Smooth muscle cell (in vitro differentiated cells): Measurements from ENCODE around the gene FASN. TPM values are rescaled to one million over a fixed set of nuclear protein-coding genes. Genes with fewer than 3 reads are reported as not detected.

Experiments used
- DNase-seq: peaks from one replicate; lab custom pipeline; 2025; ENCODE audit not compliant: unreplicated experiment; lab: John Stamatoyannopoulos, UW
- H2AFZ ChIP-seq: fragments of 200-600 bp; sonication (generic); 2 replicates; pipeline ENCODE4 v1.6.0; 2016; ENCODE audit warnings: antibody characterized with exemption, low read depth, mild to moderate bottlenecking
- H3F3A ChIP-seq: fragments of 200-600 bp; sonication (generic); 2 replicates; pipeline ENCODE4 v1.6.0; 2017; ENCODE audit warnings: antibody characterized with exemption, low read depth
- H3K27ac ChIP-seq: fragments of 200-600 bp; sonication (generic); 2 replicates; pipeline ENCODE4 v1.5.1; 2016; ENCODE audit warnings: low read depth, mild to moderate bottlenecking
- H3K27me3 ChIP-seq: fragments of 200-600 bp; sonication (generic); 2 replicates; pipeline ENCODE4 v1.6.1; 2016; ENCODE audit warnings: low read depth, mild to moderate bottlenecking
- H3K36me3 ChIP-seq: fragments of 200-600 bp; sonication (generic); 2 replicates; pipeline ENCODE4 v1.5.1; 2016; ENCODE audit warnings: low read depth
- H3K4me1 ChIP-seq: fragments of 200-600 bp; sonication (generic); 2 replicates; pipeline ENCODE4 v1.5.1; 2016; ENCODE audit warnings: low read depth
- H3K4me2 ChIP-seq: fragments of 200-600 bp; sonication (generic); 2 replicates; pipeline ENCODE4 v1.6.0; 2016; ENCODE audit warnings: mild to moderate bottlenecking
- H3K4me3 ChIP-seq: fragments of 200-600 bp; sonication (generic); 2 replicates; pipeline ENCODE4 v1.5.1; 2016; ENCODE audit warnings: mild to moderate bottlenecking
- H3K79me2 ChIP-seq: fragments of 200-600 bp; sonication (generic); 2 replicates; pipeline ENCODE4 v1.6.0; 2016; ENCODE audit warnings: low read depth, mild to moderate bottlenecking
- H3K9ac ChIP-seq: fragments of 200-600 bp; sonication (generic); 2 replicates; pipeline ENCODE4 v1.6.0; 2016; ENCODE audit warnings: low read depth
- H3K9me3 ChIP-seq: fragments of 200-600 bp; sonication (generic); replicated peaks from 2 replicates; pipeline ENCODE4 v1.5.1; 2016; ENCODE audit warnings: low read depth
- H4K20me1 ChIP-seq: fragments of 200-600 bp; sonication (generic); 2 replicates; pipeline ENCODE4 v1.6.0; 2016; ENCODE audit warnings: low read depth
- WGBS: methylation state at CpG from one replicate; pipeline ENCODE4 v1.1.7; 2016; ENCODE audit warnings: low lambda C conversion rate; 5-methylcytosine and 5-hydroxymethylcytosine counted together
- polyA plus RNA-seq: library from polyadenylated mRNA; unstranded; fragments of >200 nt; fragmentation: Nextera tagmentation; extraction: Ambion mirVana; gene quantifications from 2 replicates; pipeline ENCODE4 v1.2.1, GENCODE V29; 2016
- total RNA-seq: library from RNA; depleted of rRNA; stranded (reverse); fragments of >200 nt; gene quantifications from 2 replicates; pipeline ENCODE4 v1.2.3, GENCODE V29; 2014
- TF ChIP-seq, protein P1 (sequence below): fragments of 200-600 bp; sonication (generic); IDR thresholded peaks from 2 replicates; pipeline ENCODE4 v1.5.1; 2017; ENCODE audit warnings: borderline replicate concordance, mild to moderate bottlenecking, antibody characterized with exemption; ENCODE audit not compliant: insufficient read depth, poor library complexity, severe bottlenecking

The FASN gene
- total and polyA plus RNA-seq, 2 experiments from 2014 or later = 46.6 to 49.3 TPM

DNA sequence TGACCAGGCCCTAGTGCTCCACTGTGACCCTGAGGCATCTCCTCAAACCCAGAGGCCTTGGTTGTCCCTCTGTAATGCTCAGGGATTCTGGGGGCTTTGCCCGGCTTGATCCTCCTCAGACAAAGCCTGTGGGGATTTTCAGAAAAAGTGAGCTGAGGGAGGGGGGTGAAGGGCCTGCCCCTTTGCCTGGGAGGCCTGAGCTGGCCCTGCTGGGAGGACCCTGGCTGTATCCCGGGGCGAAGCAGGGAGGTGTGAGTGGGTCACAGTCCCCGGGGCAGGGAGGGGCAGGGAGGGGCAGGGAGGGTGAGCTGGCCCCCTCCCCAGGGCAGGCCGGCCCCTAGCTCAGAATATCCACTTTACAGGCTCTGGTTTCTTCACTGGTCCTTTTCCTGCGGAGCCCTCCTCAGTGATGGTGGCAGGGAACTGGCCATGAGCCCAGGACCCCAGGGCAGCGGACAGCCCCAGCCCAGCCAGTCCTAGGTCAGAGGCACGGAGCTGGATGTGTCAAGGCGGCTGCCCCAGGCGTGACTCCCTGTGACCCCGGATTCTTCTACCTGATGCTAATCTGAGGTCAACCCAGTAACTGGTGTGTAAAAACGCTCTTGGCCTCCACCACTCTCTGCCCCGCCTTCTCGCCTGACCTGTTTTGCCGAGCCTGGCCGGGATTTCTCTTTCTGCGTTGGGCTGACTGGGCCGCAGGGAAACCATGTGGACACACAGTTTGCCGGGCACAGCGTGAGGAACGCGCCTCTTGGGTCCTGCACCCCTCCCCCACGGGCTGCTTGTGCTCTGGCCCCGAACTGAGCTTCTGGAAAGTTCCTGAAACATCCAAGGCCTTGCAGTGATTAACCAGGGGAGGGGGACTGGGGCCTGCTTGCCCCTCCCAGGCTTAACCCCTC is 5.8 kb upstream of the FASN start:
- Histone ChIP-seq H3K4me2 (peak overlapping the region; percentile 68), H3K4me1 (peaks cover 48% of the 10 kb centered on the region), H3K27ac (no peak overlapping the region), H2AFZ (no peak overlapping the region), H3K4me3 (no peak overlapping the region), H3K27me3 (no peaks in the 10 kb centered on the region), H3F3A (peaks cover 13% of the 10 kb centered on the region), H3K9ac (no peak overlapping the region), H3K36me3 (no peaks in the 10 kb centered on the region), H3K79me2 (no peaks in the 10 kb centered on the region), H4K20me1 (no peaks in the 10 kb centered on the region), H3K9me3 (no peaks in the 10 kb centered on the region)
- 22% methylated on average over 24 of the region's 24 CpGs for WGBS
- DNase-seq = peak; percentile 22
- TF ChIP-seq, protein P1, sequence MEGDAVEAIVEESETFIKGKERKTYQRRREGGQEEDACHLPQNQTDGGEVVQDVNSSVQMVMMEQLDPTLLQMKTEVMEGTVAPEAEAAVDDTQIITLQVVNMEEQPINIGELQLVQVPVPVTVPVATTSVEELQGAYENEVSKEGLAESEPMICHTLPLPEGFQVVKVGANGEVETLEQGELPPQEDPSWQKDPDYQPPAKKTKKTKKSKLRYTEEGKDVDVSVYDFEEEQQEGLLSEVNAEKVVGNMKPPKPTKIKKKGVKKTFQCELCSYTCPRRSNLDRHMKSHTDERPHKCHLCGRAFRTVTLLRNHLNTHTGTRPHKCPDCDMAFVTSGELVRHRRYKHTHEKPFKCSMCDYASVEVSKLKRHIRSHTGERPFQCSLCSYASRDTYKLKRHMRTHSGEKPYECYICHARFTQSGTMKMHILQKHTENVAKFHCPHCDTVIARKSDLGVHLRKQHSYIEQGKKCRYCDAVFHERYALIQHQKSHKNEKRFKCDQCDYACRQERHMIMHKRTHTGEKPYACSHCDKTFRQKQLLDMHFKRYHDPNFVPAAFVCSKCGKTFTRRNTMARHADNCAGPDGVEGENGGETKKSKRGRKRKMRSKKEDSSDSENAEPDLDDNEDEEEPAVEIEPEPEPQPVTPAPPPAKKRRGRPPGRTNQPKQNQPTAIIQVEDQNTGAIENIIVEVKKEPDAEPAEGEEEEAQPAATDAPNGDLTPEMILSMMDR = no peak

DNA sequence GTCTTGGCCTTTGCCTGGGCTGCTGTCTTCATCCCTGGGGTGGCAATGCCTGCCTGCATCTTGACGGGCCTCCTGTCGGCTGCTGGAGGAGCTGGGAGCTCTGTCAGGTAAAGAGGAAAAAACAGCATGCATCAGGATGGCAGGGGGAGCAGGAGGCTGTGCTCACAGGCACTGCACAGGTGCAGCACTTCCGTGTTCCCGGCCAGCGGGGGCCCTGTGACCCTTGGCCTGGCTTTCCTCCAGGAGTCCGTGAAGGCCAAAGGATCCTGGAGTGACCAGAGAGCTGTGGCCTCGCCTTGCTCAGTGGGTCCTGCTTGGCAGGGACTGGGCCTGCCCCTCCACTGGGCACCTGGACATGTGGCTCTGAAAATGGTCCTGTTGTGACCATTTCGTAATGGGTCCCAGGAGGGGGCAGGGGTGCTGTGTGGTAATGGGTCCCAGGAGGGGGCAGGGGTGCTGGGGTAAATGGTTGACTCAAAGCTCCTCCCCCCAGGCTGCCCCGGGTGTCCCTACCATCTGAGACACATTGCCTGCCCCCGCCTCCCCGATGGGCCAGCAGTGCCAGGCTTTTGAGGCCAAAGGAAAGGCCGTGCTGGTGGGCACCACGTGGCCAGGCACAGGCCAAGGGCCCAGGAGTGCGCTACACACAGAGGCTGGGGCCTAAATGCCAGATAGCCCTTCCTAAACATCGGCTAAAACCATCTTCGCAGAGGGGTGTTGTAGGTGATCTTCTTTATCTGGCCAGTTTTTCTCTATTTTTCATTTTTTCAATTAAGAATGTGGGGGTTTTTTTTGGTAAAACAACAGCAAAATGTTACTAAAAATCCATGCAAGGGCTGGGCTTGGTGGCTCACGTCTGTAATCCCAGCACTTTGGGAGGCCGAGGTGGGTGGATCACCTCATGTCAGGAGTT is 4.0 kb upstream of the FASN start:
- H3K4me3 ChIP-seq = no peak overlapping the region
- no peaks in the 10 kb centered on the region for H3K36me3 ChIP-seq
- peaks cover 13% of the 10 kb centered on the region for H3F3A ChIP-seq
- no peaks in the 10 kb centered on the region for H3K9me3 ChIP-seq
- H3K4me2 ChIP-seq = no peak overlapping the region
- H3K27ac ChIP-seq = no peak overlapping the region
- H3K79me2 ChIP-seq = peaks cover 9% of the 10 kb centered on the region
- H3K4me1 ChIP-seq = peaks cover 49% of the 10 kb centered on the region
- no peak overlapping the region for H2AFZ ChIP-seq
- WGBS = 85% methylated on average over 18 of the region's 18 CpGs
- peaks cover 8% of the 10 kb centered on the region for H4K20me1 ChIP-seq
- no peak overlapping the region for H3K9ac ChIP-seq
- TF ChIP-seq, protein P1 = no peak
- H3K27me3 ChIP-seq = no peaks in the 10 kb centered on the region
- DNase-seq = no peak

DNA sequence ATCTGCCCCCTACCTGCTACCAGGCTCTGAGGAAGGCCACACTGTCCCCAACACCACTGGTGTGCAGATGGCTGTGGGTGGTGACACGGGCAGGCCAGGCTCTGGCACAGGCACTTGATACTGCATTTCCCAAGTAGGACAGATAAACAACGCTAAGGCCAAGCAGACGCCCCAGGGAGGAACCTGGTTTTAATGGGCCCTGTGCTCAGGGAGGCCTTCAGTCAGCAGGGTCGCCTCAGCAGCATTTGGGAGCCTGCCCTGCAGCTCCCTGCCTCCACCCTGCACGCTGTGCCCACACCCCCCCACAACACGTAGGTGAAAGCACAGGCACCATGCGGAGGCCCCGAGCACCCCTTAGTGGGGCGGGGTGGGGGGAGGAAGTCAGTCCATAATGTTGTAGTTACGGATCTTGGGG is 3.3 kb upstream of the FASN start:
- WGBS = 84% methylated on average over 10 of the region's 10 CpGs
- TF ChIP-seq, protein P1 = no peak

More for the DNA sequence above, 3.3 kb upstream of the FASN start:
- Histone ChIP-seq H3K9me3 (no peaks in the 10 kb centered on the region), H3K4me3 (no peak overlapping the region), H2AFZ (no peak overlapping the region), H3K79me2 (peaks cover 17% of the 10 kb centered on the region), H3K9ac (no peak overlapping the region), H3F3A (peaks cover 13% of the 10 kb centered on the region), H3K4me2 (no peak overlapping the region), H3K4me1 (peaks cover 56% of the 10 kb centered on the region), H4K20me1 (peaks cover 15% of the 10 kb centered on the region), H3K27me3 (no peaks in the 10 kb centered on the region), H3K27ac (no peak overlapping the region), H3K36me3 (no peaks in the 10 kb centered on the region)
- no peak for DNase-seq
